ENCODE results near the gene COL4A2. TPM values are rescaled to one million over a fixed set of nuclear protein-coding genes. Genes with fewer than 3 reads are reported as not detected.

The COL4A2 gene
- total RNA-seq, 1 experiment from 2014 or later = 74.5 TPM

DNA sequence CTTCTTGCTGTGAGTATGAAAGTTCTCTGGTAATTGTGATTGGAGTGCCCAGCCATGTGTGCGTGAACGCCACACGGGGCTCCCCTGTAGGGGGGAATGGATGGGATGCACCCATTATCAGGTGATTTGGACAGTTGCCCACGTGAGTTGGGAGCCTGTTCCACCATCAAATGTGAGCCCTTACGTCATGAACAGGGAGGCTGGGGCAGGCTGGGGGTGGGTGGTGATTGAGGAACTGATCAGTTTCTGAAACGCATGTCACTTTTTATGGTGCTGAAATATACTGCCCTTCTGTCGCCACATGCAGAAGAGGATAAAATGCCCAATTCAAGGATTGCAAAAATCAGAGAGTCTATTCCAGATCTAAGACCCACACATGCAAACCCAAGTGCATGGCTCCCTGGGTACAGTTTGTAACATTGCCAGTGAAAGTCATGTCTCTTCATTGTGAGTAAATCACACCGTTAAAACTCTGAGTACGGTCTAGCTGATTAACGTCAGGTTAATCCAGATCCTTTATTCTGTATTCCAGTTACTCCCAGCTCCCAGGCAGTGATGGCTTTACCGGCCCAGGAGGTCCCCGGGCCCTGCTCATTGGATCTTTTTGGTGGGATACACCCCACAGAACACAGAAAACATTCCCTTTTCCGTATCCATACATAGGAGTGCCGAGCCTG, 164.2 kb downstream of the COL4A2 start:
- CTCF ChIA-PET = no interaction called here

DNA sequence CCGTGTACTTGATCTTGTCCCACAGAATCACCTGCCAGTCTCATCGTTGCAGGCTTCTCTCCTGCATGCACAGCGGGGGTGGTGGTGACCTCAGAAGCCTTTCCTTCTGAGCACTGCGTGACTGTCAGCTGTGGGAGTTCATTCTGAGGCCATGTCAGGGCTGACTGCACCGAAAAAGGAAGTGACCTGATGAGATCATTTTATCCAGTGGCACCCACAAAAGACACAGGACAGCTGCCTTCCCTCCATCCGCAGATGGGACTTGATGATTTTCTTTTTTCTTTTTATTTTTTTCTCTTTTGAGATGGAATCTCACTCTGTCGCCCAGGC, 164.7 kb downstream of the COL4A2 start:
- no peaks in the 10 kb centered on the region for H3K36me3 ChIP-seq (ENCODE audit: low read depth, low read length)
- no peaks in the 10 kb centered on the region for H3K79me2 ChIP-seq (ENCODE audit: low read length)
- ATAC-seq (no peak), DNase-seq (no peak)
- TF ChIP-seq, protein P1, sequence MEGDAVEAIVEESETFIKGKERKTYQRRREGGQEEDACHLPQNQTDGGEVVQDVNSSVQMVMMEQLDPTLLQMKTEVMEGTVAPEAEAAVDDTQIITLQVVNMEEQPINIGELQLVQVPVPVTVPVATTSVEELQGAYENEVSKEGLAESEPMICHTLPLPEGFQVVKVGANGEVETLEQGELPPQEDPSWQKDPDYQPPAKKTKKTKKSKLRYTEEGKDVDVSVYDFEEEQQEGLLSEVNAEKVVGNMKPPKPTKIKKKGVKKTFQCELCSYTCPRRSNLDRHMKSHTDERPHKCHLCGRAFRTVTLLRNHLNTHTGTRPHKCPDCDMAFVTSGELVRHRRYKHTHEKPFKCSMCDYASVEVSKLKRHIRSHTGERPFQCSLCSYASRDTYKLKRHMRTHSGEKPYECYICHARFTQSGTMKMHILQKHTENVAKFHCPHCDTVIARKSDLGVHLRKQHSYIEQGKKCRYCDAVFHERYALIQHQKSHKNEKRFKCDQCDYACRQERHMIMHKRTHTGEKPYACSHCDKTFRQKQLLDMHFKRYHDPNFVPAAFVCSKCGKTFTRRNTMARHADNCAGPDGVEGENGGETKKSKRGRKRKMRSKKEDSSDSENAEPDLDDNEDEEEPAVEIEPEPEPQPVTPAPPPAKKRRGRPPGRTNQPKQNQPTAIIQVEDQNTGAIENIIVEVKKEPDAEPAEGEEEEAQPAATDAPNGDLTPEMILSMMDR (conservative IDR thresholded peaks at IDR 0.05; ENCODE audit: low read depth, low read length) = no peak
- no peak for TF ChIP-seq EZH2 (IDR thresholded peaks at IDR 0.05; ENCODE audit: low read length, unreplicated experiment)
- TF ChIP-seq EZH2phosphoT487 (IDR thresholded peaks at IDR 0.05; ENCODE audit: borderline replicate concordance, low read length) = no peak
- H3K9me3 ChIP-seq (ENCODE audit: low read length) = no peaks in the 10 kb centered on the region
- intact Hi-C loops (cut with micrococcal nuclease) = no loop called here
- H3K27ac ChIP-seq (ENCODE audit: low read length) = no peak overlapping the region
- no peak overlapping the region for H2AFZ ChIP-seq (ENCODE audit: low read length)
- H3K4me2 ChIP-seq (ENCODE audit: low read length) = no peak overlapping the region
- no peak overlapping the region for H3K9ac ChIP-seq (ENCODE audit: low read length)
- H4K20me1 ChIP-seq (ENCODE audit: low read length) = no peaks in the 10 kb centered on the region
- H3K9me2 ChIP-seq (replicated peaks; ENCODE audit: low read length) = no peaks in the 10 kb centered on the region
- no peak overlapping the region for H3K4me3 ChIP-seq (ENCODE audit: low read length)
- H3K27me3 ChIP-seq (ENCODE audit: low read length) = no peaks in the 10 kb centered on the region
- BruUV-seq (replicated peaks) = no TSS peak
- no peaks in the 10 kb centered on the region for H3F3A ChIP-seq (ENCODE audit: low read length, unreplicated experiment)
- H3K4me1 ChIP-seq (ENCODE audit: insufficient read depth, low read length) = no peaks in the 10 kb centered on the region
- ChIA-PET CTCF (no interaction called here), POLR2A (ENCODE audit: unreplicated experiment) (no interaction called here)

More for the DNA sequence above, 164.2 kb downstream of the COL4A2 start:
- H3K9me3 ChIP-seq (ENCODE audit: low read length) = no peaks in the 10 kb centered on the region
- no peak overlapping the region for H2AFZ ChIP-seq (ENCODE audit: low read length)
- no peaks in the 10 kb centered on the region for H3K4me1 ChIP-seq (ENCODE audit: insufficient read depth, low read length)
- no peaks in the 10 kb centered on the region for H3K9me2 ChIP-seq (replicated peaks; ENCODE audit: low read length)
- H3K4me3 ChIP-seq (ENCODE audit: low read length) = no peak overlapping the region
- H3K79me2 ChIP-seq (ENCODE audit: low read length) = no peaks in the 10 kb centered on the region
- intact Hi-C loops (cut with micrococcal nuclease) = no loop called here
- H3K27me3 ChIP-seq (ENCODE audit: low read length) = no peaks in the 10 kb centered on the region
- no peaks in the 10 kb centered on the region for H4K20me1 ChIP-seq (ENCODE audit: low read length)
- H3K9ac ChIP-seq (ENCODE audit: low read length) = no peak overlapping the region
- H3K36me3 ChIP-seq (ENCODE audit: low read depth, low read length) = no peaks in the 10 kb centered on the region
- TF ChIP-seq, protein P1 (conservative IDR thresholded peaks at IDR 0.05; ENCODE audit: low read depth, low read length) = no peak
- TF ChIP-seq EZH2 (IDR thresholded peaks at IDR 0.05; ENCODE audit: low read length, unreplicated experiment) = no peak
- no peak for TF ChIP-seq EZH2phosphoT487 (IDR thresholded peaks at IDR 0.05; ENCODE audit: borderline replicate concordance, low read length)
- H3K27ac ChIP-seq (ENCODE audit: low read length) = no peak overlapping the region
- DNase-seq (no peak), ATAC-seq (no peak)
- POLR2A ChIA-PET (ENCODE audit: unreplicated experiment) = no interaction called here
- no peak overlapping the region for H3K4me2 ChIP-seq (ENCODE audit: low read length)
- H3F3A ChIP-seq (ENCODE audit: low read length, unreplicated experiment) = no peaks in the 10 kb centered on the region
- no TSS peak for BruUV-seq (replicated peaks)

DNA sequence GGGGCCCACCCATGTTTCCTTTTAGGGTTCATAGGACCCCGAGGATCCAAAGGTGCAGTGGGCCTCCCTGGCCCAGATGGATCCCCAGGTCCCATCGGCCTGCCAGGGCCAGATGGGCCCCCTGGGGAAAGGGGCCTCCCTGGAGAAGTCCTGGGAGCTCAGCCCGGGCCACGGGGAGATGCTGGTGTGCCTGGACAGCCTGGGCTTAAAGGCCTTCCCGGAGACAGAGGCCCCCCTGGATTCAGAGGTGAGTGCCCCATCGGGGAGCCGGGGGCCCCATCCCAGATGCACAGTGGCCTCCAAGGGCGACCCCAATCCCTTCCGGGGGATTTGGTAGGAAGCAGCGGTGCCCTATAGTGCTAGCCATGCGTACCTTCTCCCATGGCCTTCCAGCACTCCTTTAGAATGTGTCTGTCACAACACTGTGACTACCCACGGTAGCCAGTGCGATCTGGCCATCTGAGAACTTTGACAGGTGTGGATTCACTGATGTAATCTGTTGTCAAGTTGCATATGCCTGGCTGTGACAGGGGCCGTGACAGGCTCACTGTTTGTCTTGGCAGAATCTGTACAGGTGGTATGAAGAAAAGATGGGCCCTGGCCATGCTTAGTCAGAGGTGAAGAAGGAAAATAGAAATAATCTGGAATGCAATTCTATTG, 165.9 kb downstream of the COL4A2 start:
- no peaks in the 10 kb centered on the region for H3K36me3 ChIP-seq (ENCODE audit: low read depth, low read length)
- POLR2A ChIA-PET (ENCODE audit: unreplicated experiment) = no interaction called here
- no peaks in the 10 kb centered on the region for H3K9me2 ChIP-seq (replicated peaks; ENCODE audit: low read length)
- no peak overlapping the region for H3K9ac ChIP-seq (ENCODE audit: low read length)
- intact Hi-C loops (cut with micrococcal nuclease) = no loop called here
- ATAC-seq (no peak), DNase-seq (no peak)
- no peaks in the 10 kb centered on the region for H3K79me2 ChIP-seq (ENCODE audit: low read length)
- no peaks in the 10 kb centered on the region for H3K27me3 ChIP-seq (ENCODE audit: low read length)
- no peaks in the 10 kb centered on the region for H3K9me3 ChIP-seq (ENCODE audit: low read length)
- H3K4me3 ChIP-seq (ENCODE audit: low read length) = no peak overlapping the region
- H4K20me1 ChIP-seq (ENCODE audit: low read length) = no peaks in the 10 kb centered on the region
- H3F3A ChIP-seq (ENCODE audit: low read length, unreplicated experiment) = no peaks in the 10 kb centered on the region
- no peak for TF ChIP-seq EZH2 (IDR thresholded peaks at IDR 0.05; ENCODE audit: low read length, unreplicated experiment)
- TF ChIP-seq, protein P1 (conservative IDR thresholded peaks at IDR 0.05; ENCODE audit: low read depth, low read length) = no peak
- no peak for TF ChIP-seq EZH2phosphoT487 (IDR thresholded peaks at IDR 0.05; ENCODE audit: borderline replicate concordance, low read length)
- no peak overlapping the region for H2AFZ ChIP-seq (ENCODE audit: low read length)
- BruUV-seq (replicated peaks) = no TSS peak
- no peak overlapping the region for H3K27ac ChIP-seq (ENCODE audit: low read length)
- CTCF ChIA-PET = no interaction called here
- no peaks in the 10 kb centered on the region for H3K4me1 ChIP-seq (ENCODE audit: insufficient read depth, low read length)
- no peak overlapping the region for H3K4me2 ChIP-seq (ENCODE audit: low read length)
